ENCODE measurements around the gene ORC5.
A peak's percentile ranks its signal among the peaks of the same experiment; 100 is the strongest.

ORC5 gene

GRCh38 chr7:104252409-104253134 lies 44.8 kb upstream of the ORC5 start:
- Histone ChIP-seq H2BK120ac (ENCODE audit: low read depth, low read length) (no peak overlapping the region), H3K36me3 (ENCODE audit: control insufficient read depth in 1 of 2, insufficient read depth in 2 of 2, low read depth in 1 of 2, low read length in 2 of 2) (no peaks in the 10 kb centered on the region)
- WGBS: 66% methylated on average over 3 of the region's 4 CpGs

GRCh38 chr7:104242638-104243037 lies 34.8 kb upstream of the ORC5 start:
- H3K4ac ChIP-seq (ENCODE audit: low read depth in 1 of 2, low read length in 2 of 2): no peak overlapping the region
- no peak overlapping the region for H2BK12ac ChIP-seq (ENCODE audit: low read length in 2 of 2)
- no peak overlapping the region for H4K8ac ChIP-seq (ENCODE audit: low read length)
- H2BK5ac ChIP-seq (ENCODE audit: low read depth, low read length, poor library complexity, severe bottlenecking): no peak overlapping the region
- DNase-seq: no peak
- H3K79me1 ChIP-seq (replicated peaks; ENCODE audit: low read length, poor library complexity, severe bottlenecking): no peaks in the 10 kb centered on the region
- 56% methylated on average over 1 of the region's 3 CpGs for WGBS
- no peak overlapping the region for H3K9ac ChIP-seq (ENCODE audit: low read length)
- no peaks in the 10 kb centered on the region for H3K4me1 ChIP-seq (ENCODE audit: control insufficient read depth, insufficient read depth, low read depth, low read length)
- H3K23ac ChIP-seq (ENCODE audit: low read length in 2 of 2): no peak overlapping the region
- no peak overlapping the region for H2AK5ac ChIP-seq (ENCODE audit: low read length, severe bottlenecking)
- H3K4me2 ChIP-seq (ENCODE audit: low read length, poor library complexity, severe bottlenecking): no peak overlapping the region
- no peak overlapping the region for H3K18ac ChIP-seq (ENCODE audit: low read depth in 1 of 2, low read length in 2 of 2)
- peaks cover 14 to 21% of the 10 kb centered on the region in 2 experiments for H3K27me3 ChIP-seq (ENCODE audit: control insufficient read depth in 1 of 2, insufficient read depth in 1 of 2, low read length in 2 of 2)
- H3K9me3 ChIP-seq (ENCODE audit: control insufficient read depth, low read length): no peaks in the 10 kb centered on the region
- no peak overlapping the region for H3K4me3 ChIP-seq (ENCODE audit: insufficient read depth in 1 of 2, low read depth in 1 of 2, low read length in 2 of 2)
- H2BK120ac ChIP-seq (ENCODE audit: low read depth, low read length): no peak overlapping the region
- H4K91ac ChIP-seq (ENCODE audit: low read length): no peak overlapping the region
- H3K27ac ChIP-seq (ENCODE audit: low read length, poor library complexity, severe bottlenecking): no peak overlapping the region
- H2BK15ac ChIP-seq (ENCODE audit: low read depth, poor library complexity, severe bottlenecking): no peak overlapping the region
- no peak overlapping the region for H3K14ac ChIP-seq (ENCODE audit: low read length in 2 of 2)
- no peak overlapping the region for H2AFZ ChIP-seq (ENCODE audit: low read depth, low read length)
- H3K36me3 ChIP-seq (ENCODE audit: control insufficient read depth in 1 of 2, insufficient read depth in 2 of 2, low read depth in 1 of 2, low read length in 2 of 2): no peaks in the 10 kb centered on the region

More at GRCh38 chr7:104252409-104253134, 44.8 kb upstream of the ORC5 start:
- no peak overlapping the region for H2BK5ac ChIP-seq (ENCODE audit: low read depth, low read length, poor library complexity, severe bottlenecking)
- H3K4me2 ChIP-seq (ENCODE audit: low read length, poor library complexity, severe bottlenecking): no peak overlapping the region
- H3K23ac ChIP-seq (ENCODE audit: low read length in 2 of 2): no peak overlapping the region
- H2AFZ ChIP-seq (ENCODE audit: low read depth, low read length): no peak overlapping the region
- H4K8ac ChIP-seq (ENCODE audit: low read length): no peak overlapping the region
- no peak overlapping the region for H4K91ac ChIP-seq (ENCODE audit: low read length)
- H3K9me3 ChIP-seq (ENCODE audit: control insufficient read depth, low read length): no peaks in the 10 kb centered on the region
- DNase-seq: no peak
- H3K9ac ChIP-seq (ENCODE audit: low read length): no peak overlapping the region
- H3K4me3 ChIP-seq (ENCODE audit: insufficient read depth in 1 of 2, low read depth in 1 of 2, low read length in 2 of 2): no peak overlapping the region
- H3K14ac ChIP-seq (ENCODE audit: low read length in 2 of 2): no peak overlapping the region
- H3K27me3 ChIP-seq (ENCODE audit: control insufficient read depth in 1 of 2, insufficient read depth in 1 of 2, low read length in 2 of 2): peaks cover 7 to 30% of the 10 kb centered on the region in 2 experiments
- H3K27ac ChIP-seq (ENCODE audit: low read length, poor library complexity, severe bottlenecking): no peak overlapping the region
- H3K79me1 ChIP-seq (replicated peaks; ENCODE audit: low read length, poor library complexity, severe bottlenecking): no peaks in the 10 kb centered on the region
- H3K4ac ChIP-seq (ENCODE audit: low read depth in 1 of 2, low read length in 2 of 2): no peak overlapping the region
- H2BK15ac ChIP-seq (ENCODE audit: low read depth, poor library complexity, severe bottlenecking): no peak overlapping the region
- no peak overlapping the region for H3K18ac ChIP-seq (ENCODE audit: low read depth in 1 of 2, low read length in 2 of 2)
- H2AK5ac ChIP-seq (ENCODE audit: low read length, severe bottlenecking): no peak overlapping the region
- no peaks in the 10 kb centered on the region for H3K4me1 ChIP-seq (ENCODE audit: control insufficient read depth, insufficient read depth, low read depth, low read length)
- H2BK12ac ChIP-seq (ENCODE audit: low read length in 2 of 2): no peak overlapping the region

- no peak overlapping the region for H4K8ac ChIP-seq (ENCODE audit: low read length)
- H3K79me1 ChIP-seq (replicated peaks; ENCODE audit: low read length, poor library complexity, severe bottlenecking): no peaks in the 10 kb centered on the region
- H3K4me3 ChIP-seq (ENCODE audit: insufficient read depth in 1 of 2, low read depth in 1 of 2, low read length in 2 of 2): no peak overlapping the region
- H2BK120ac ChIP-seq (ENCODE audit: low read depth, low read length): no peak overlapping the region
- H3K4me2 ChIP-seq (ENCODE audit: low read length, poor library complexity, severe bottlenecking): no peak overlapping the region
- H2BK15ac ChIP-seq (ENCODE audit: low read depth, poor library complexity, severe bottlenecking): no peak overlapping the region
- H2BK5ac ChIP-seq (ENCODE audit: low read depth, low read length, poor library complexity, severe bottlenecking): no peak overlapping the region
- no peak overlapping the region for H3K23ac ChIP-seq (ENCODE audit: low read length in 2 of 2)
- H3K36me3 ChIP-seq (ENCODE audit: control insufficient read depth in 1 of 2, insufficient read depth in 2 of 2, low read depth in 1 of 2, low read length in 2 of 2): no peaks in the 10 kb centered on the region
- H3K4me1 ChIP-seq (ENCODE audit: control insufficient read depth, insufficient read depth, low read depth, low read length): no peaks in the 10 kb centered on the region
- H3K9me3 ChIP-seq (ENCODE audit: control insufficient read depth, low read length): no peaks in the 10 kb centered on the region
- peaks cover 14 to 21% of the 10 kb centered on the region in 2 experiments for H3K27me3 ChIP-seq (ENCODE audit: control insufficient read depth in 1 of 2, insufficient read depth in 1 of 2, low read length in 2 of 2)
- H3K9ac ChIP-seq (ENCODE audit: low read length): peak overlapping the region; percentile 14
- H2BK12ac ChIP-seq (ENCODE audit: low read length in 2 of 2): no peak overlapping the region
- H2AK5ac ChIP-seq (ENCODE audit: low read length, severe bottlenecking): no peak overlapping the region
- WGBS: 92% methylated on average over 4 of the region's 4 CpGs
- H3K27ac ChIP-seq (ENCODE audit: low read length, poor library complexity, severe bottlenecking): no peak overlapping the region
- no peak for DNase-seq
- no peak overlapping the region for H3K4ac ChIP-seq (ENCODE audit: low read depth in 1 of 2, low read length in 2 of 2)
- H3K18ac ChIP-seq (ENCODE audit: low read depth in 1 of 2, low read length in 2 of 2): no peak overlapping the region
- H4K91ac ChIP-seq (ENCODE audit: low read length): no peak overlapping the region
- H3K14ac ChIP-seq (ENCODE audit: low read length in 2 of 2): no peak overlapping the region
- H2AFZ ChIP-seq (ENCODE audit: low read depth, low read length): no peak overlapping the region
Observed at GRCh38 chr7:104241538-104242209, 33.9 kb upstream of the ORC5 start.

- H2AK5ac ChIP-seq (ENCODE audit: low read length, severe bottlenecking): no peak overlapping the region
- H3K23ac ChIP-seq (ENCODE audit: low read length in 2 of 2): no peak overlapping the region
- H2BK15ac ChIP-seq (ENCODE audit: low read depth, poor library complexity, severe bottlenecking): no peak overlapping the region
- no peak overlapping the region for H3K14ac ChIP-seq (ENCODE audit: low read length in 2 of 2)
- no peak overlapping the region for H2BK120ac ChIP-seq (ENCODE audit: low read depth, low read length)
- no peak overlapping the region for H3K4me2 ChIP-seq (ENCODE audit: low read length, poor library complexity, severe bottlenecking)
- no peaks in the 10 kb centered on the region for H3K36me3 ChIP-seq (ENCODE audit: control insufficient read depth in 1 of 2, insufficient read depth in 2 of 2, low read depth in 1 of 2, low read length in 2 of 2)
- no peak overlapping the region for H3K18ac ChIP-seq (ENCODE audit: low read depth in 1 of 2, low read length in 2 of 2)
- H3K9me3 ChIP-seq (ENCODE audit: control insufficient read depth, low read length): no peaks in the 10 kb centered on the region
- H3K79me1 ChIP-seq (replicated peaks; ENCODE audit: low read length, poor library complexity, severe bottlenecking): no peaks in the 10 kb centered on the region
- H3K27me3 ChIP-seq (ENCODE audit: control insufficient read depth in 1 of 2, insufficient read depth in 1 of 2, low read length in 2 of 2): peaks cover 14 to 21% of the 10 kb centered on the region in 2 experiments
- no peak overlapping the region for H2BK5ac ChIP-seq (ENCODE audit: low read depth, low read length, poor library complexity, severe bottlenecking)
- H2AFZ ChIP-seq (ENCODE audit: low read depth, low read length): no peak overlapping the region
- no peak overlapping the region for H4K91ac ChIP-seq (ENCODE audit: low read length)
- H3K4me3 ChIP-seq (ENCODE audit: insufficient read depth in 1 of 2, low read depth in 1 of 2, low read length in 2 of 2): no peak overlapping the region
- H3K4ac ChIP-seq (ENCODE audit: low read depth in 1 of 2, low read length in 2 of 2): no peak overlapping the region
- no peak overlapping the region for H2BK12ac ChIP-seq (ENCODE audit: low read length in 2 of 2)
- H3K27ac ChIP-seq (ENCODE audit: low read length, poor library complexity, severe bottlenecking): no peak overlapping the region
- H3K4me1 ChIP-seq (ENCODE audit: control insufficient read depth, insufficient read depth, low read depth, low read length): no peaks in the 10 kb centered on the region
- no peak for DNase-seq
- no peak overlapping the region for H4K8ac ChIP-seq (ENCODE audit: low read length)
- WGBS: 77% methylated on average over 3 of the region's 3 CpGs
- peak overlapping the region; percentile 14 for H3K9ac ChIP-seq (ENCODE audit: low read length)
Observed at GRCh38 chr7:104241135-104241534, 33.3 kb upstream of the ORC5 start.
